ENCODE measurements around the gene SEMA3A.

Gene SEMA3A

GRCh38 chr7:83925860-83926259 lies 268.7 kb downstream of the SEMA3A start:
- no peak for DNase-seq (ENCODE audit: low read depth)

DNA sequence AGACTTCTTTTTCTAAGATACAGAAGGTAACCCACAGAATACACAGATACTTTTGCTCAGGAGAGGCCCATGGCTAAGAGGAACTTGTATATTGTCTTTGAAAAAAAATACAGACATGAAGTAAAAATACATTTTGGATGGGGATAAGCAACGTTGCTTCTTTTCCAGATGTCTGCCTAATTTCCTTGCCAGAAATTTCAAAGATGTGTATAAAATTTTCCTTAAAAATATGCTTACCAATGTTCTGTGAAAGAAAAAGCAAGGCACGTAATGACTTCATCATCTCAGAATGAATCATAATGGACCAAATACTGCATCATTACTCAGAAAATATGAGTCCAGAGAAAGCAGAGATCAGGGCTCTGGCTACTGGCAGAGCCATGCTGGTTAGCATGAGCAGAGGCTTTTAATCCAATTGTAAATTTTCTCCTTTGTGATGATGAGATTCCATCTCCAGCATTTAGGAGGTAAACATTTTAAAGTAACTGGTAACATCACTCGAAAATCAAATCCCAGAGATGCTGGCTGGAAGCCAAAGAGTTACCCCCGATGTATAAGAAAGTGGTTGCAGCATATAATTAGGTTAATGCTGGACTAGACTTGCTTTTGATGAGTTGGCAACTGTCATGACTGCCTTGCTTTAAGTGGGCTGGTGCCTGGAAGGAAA lies 272.5 kb downstream of the SEMA3A start:
- no peak for DNase-seq (ENCODE audit: low read depth)

DNA sequence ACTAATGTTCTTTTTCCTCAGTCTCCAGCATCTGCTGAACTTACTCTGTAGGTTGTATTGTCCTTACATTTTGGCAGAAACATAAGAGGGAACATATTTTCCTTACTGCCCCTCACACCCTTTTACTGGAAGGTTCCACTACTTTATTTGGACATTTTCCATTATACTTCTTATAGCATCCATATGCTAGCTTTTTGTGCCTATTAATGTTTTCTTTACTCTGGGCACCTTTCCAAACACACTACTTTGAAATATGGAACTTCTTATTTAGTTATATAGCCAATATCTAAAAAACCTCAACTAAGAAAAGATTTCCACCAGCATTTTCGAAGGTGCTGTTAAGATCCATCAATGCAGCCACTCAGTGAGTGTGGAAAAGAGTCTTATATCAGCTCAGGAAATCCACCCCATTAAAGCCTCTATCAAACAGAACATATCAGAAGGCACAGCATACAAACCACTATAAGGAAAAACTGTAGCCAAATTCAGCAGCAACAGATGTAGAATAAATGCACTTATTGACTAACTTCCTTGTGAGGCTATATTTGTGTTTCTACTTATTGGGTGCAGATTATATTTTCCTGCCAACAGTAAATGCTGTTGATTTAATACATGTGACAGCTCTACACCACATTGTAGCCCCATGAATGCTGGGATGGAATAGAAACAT lies 273.2 kb downstream of the SEMA3A start:
- DNase-seq (ENCODE audit: low read depth): no peak

GRCh38 chr7:83918142-83918541 lies 276.4 kb downstream of the SEMA3A start:
- DNase-seq (ENCODE audit: low read depth): no peak

DNA sequence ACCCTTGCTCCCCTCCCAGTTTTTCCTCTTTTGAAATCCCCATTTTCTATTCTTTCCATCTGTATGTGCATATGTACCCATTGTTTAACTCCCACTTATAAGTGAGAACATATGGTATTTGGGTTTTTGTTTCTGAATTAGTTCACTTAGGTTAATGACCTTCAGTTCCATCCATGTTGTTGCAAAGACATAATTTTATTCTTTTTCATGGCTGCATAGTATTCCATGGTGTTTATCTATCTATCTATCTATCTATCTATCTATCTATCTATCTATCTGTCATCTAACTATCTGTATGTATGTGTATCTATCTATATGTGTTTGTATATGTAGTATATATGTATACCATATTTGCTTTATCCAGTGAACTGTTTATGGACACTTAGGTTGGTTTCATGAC lies 281.4 kb downstream of the SEMA3A start:
- no peak for DNase-seq (ENCODE audit: low read depth)

- DNase-seq (ENCODE audit: low read depth): no peak
Observed at GRCh38 chr7:83908526-83908925, 286.1 kb downstream of the SEMA3A start.
